Neural cell (in vitro differentiated cells): ENCODE results near the gene GPAM. TPM values are rescaled to one million over a fixed set of nuclear protein-coding genes. Genes with fewer than 3 reads are reported as not detected.

Experiments
- H2AFZ ChIP-seq: fragments of 200-600, 300-800 bp; sonication (generic), shearing (Covaris generic); 2 replicates; pipeline ENCODE4 v1.6.0; 2014; ENCODE audit warnings: low read depth, mild to moderate bottlenecking, antibody characterized with exemption, low read length, moderate library complexity
- H3F3A ChIP-seq: fragments of 200-600 bp; shearing (Covaris generic); 2 replicates; pipeline ENCODE4 v1.6.1; 2016; ENCODE audit warnings: mild to moderate bottlenecking, moderate library complexity, mixed read lengths, antibody characterized with exemption, low read length; ENCODE audit not compliant: insufficient read depth, poor library complexity, severe bottlenecking
- H3K27ac ChIP-seq: fragments of 200-600, 300-800 bp; sonication (generic), shearing (Covaris generic); 2 replicates; pipeline ENCODE4 v1.5.1; 2014; ENCODE audit warnings: mild to moderate bottlenecking, low read length, moderate library complexity
- H3K27me3 ChIP-seq: fragments of 300-800, 200-600 bp; sonication (generic), shearing (Covaris generic); 2 replicates; pipeline ENCODE4 v1.6.0; 2014; ENCODE audit warnings: mild to moderate bottlenecking, low read depth, low read length, moderate library complexity; ENCODE audit not compliant: insufficient read depth
- H3K36me3 ChIP-seq: fragments of 300-800, 200-600 bp; sonication (generic), shearing (Covaris generic); 2 replicates; pipeline ENCODE4 v1.5.1; 2014; ENCODE audit warnings: mild to moderate bottlenecking, antibody characterized with exemption, low read length, moderate library complexity; ENCODE audit not compliant: insufficient read depth
- H3K4me2 ChIP-seq: fragments of 300-800, 200-600 bp; sonication (generic), shearing (Covaris generic); 2 replicates; pipeline ENCODE4 v1.6.0; 2014; ENCODE audit warnings: mild to moderate bottlenecking, low read length
- H3K4me3 ChIP-seq: fragments of 300-800, 200-600 bp; sonication (generic), shearing (Covaris generic); 2 replicates; pipeline ENCODE4 v1.5.1; 2014; ENCODE audit warnings: mild to moderate bottlenecking, low read length, moderate library complexity
- H3K79me2 ChIP-seq: fragments of 200-600 bp; shearing (Covaris generic); replicated peaks from 2 replicates; pipeline ENCODE4 v1.6.0; 2014; ENCODE audit warnings: mild to moderate bottlenecking, low read length, moderate library complexity; ENCODE audit not compliant: insufficient read depth
- H3K9ac ChIP-seq: fragments of 300-800, 200-600 bp; sonication (generic), shearing (Covaris generic); 2 replicates; pipeline ENCODE4 v1.6.1; 2016; ENCODE audit warnings: mild to moderate bottlenecking, low read length, mixed read lengths
- H3K9me2 ChIP-seq: fragments of 200-600 bp; shearing (Covaris generic); 2 replicates; pipeline ENCODE4 v1.6.1; 2016; ENCODE audit warnings: mild to moderate bottlenecking, low read length, mixed read lengths; ENCODE audit not compliant: insufficient read depth
- H3K9me3 ChIP-seq: fragments of 200-600, 300-800 bp; sonication (generic), shearing (Covaris generic); 2 replicates; pipeline ENCODE4 v1.6.1; 2016; ENCODE audit warnings: mild to moderate bottlenecking, mixed run types, low read length, moderate library complexity, mixed read lengths
- H4K20me1 ChIP-seq: fragments of 200-600 bp; shearing (Covaris generic); 2 replicates; pipeline ENCODE4 v1.6.1; 2016; ENCODE audit warnings: mild to moderate bottlenecking, mixed run types; ENCODE audit not compliant: insufficient read depth
- CTCF ChIP-seq: fragments of 450-650 bp; IDR thresholded peaks from 2 replicates; pipeline ENCODE4 v1.5.1; 2014; ENCODE audit warnings: antibody characterized with exemption, mild to moderate bottlenecking, moderate library complexity; ENCODE audit not compliant: poor library complexity, severe bottlenecking
- EP300 ChIP-seq: fragments of 450-650 bp; conservative IDR thresholded peaks from 2 replicates; pipeline ENCODE4 v1.6.1; 2014; ENCODE audit warnings: antibody characterized with exemption, mild to moderate bottlenecking, moderate library complexity; ENCODE audit not compliant: poor library complexity, severe bottlenecking
- EZH2 ChIP-seq: fragments of 200-600, 300-800 bp; shearing (Covaris generic), sonication (generic); IDR thresholded peaks from 2 replicates; pipeline ENCODE4 v1.6.1; 2014; ENCODE audit warnings: antibody characterized with exemption, low read length, borderline replicate concordance, mild to moderate bottlenecking; ENCODE audit not compliant: insufficient read depth, poor library complexity, severe bottlenecking
- MXI1 ChIP-seq: fragments of 450-650 bp; conservative IDR thresholded peaks from 2 replicates; pipeline ENCODE4 v1.6.1; 2014; ENCODE audit warnings: antibody characterized with exemption, mild to moderate bottlenecking; ENCODE audit not compliant: poor library complexity, severe bottlenecking
- POLR2AphosphoS5 ChIP-seq: IDR thresholded peaks from 2 replicates; pipeline ENCODE4 v1.6.1; 2012
- RAD21 ChIP-seq: fragments of 450-650 bp; conservative IDR thresholded peaks from 2 replicates; pipeline ENCODE4 v1.6.1; 2014; ENCODE audit warnings: antibody characterized with exemption, mild to moderate bottlenecking, moderate library complexity
- REST ChIP-seq: IDR thresholded peaks from 2 replicates; pipeline ENCODE4 v1.6.1; 2012; ENCODE audit warnings: borderline replicate concordance
- SMC3 ChIP-seq: fragments of 450-650 bp; conservative IDR thresholded peaks from 2 replicates; pipeline ENCODE4 v1.6.1; 2014; ENCODE audit warnings: antibody characterized with exemption, mild to moderate bottlenecking, moderate library complexity; ENCODE audit not compliant: poor library complexity
- TAF1 ChIP-seq: IDR thresholded peaks from 2 replicates; pipeline ENCODE4 v1.6.1; 2012; ENCODE audit warnings: low read depth
- polyA plus RNA-seq: library from polyadenylated mRNA; depleted of rRNA; stranded (reverse); fragments of >200 nt; gene quantifications from 2 replicates; pipeline ENCODE4 v1.2.3, GENCODE V29; 2014

Gene GPAM
- polyA plus RNA-seq, 1 donor from 2014 or later: 17.3 TPM

GRCh38 chr10:112173206-112173605, 10.4 kb downstream of the GPAM start:
- H3K27me3 ChIP-seq: no peaks in the 10 kb centered on the region
- H3K79me2 ChIP-seq: no peaks in the 10 kb centered on the region
- no peak overlapping the region for H3K27ac ChIP-seq
- no peaks in the 10 kb centered on the region for H3F3A ChIP-seq
- H3K4me3 ChIP-seq: no peak overlapping the region
- no peak overlapping the region for H3K4me2 ChIP-seq
- TF ChIP-seq SMC3 (no peak), RAD21 (no peak), POLR2AphosphoS5 (no peak), CTCF (no peak), REST (no peak), EZH2 (no peak), EP300 (no peak)
- no peaks in the 10 kb centered on the region for H3K9me3 ChIP-seq
- H3K36me3 ChIP-seq: no peaks in the 10 kb centered on the region
- H4K20me1 ChIP-seq: no peaks in the 10 kb centered on the region
- H3K9me2 ChIP-seq: no peaks in the 10 kb centered on the region
- no peak overlapping the region for H2AFZ ChIP-seq
- no peak overlapping the region for H3K9ac ChIP-seq

- H3K36me3 ChIP-seq: no peaks in the 10 kb centered on the region
- H3K4me2 ChIP-seq: no peak overlapping the region
- no peak overlapping the region for H3K4me3 ChIP-seq
- H2AFZ ChIP-seq: no peak overlapping the region
- H3K9me2 ChIP-seq: no peaks in the 10 kb centered on the region
- H3K27ac ChIP-seq: no peak overlapping the region
- H3F3A ChIP-seq: no peaks in the 10 kb centered on the region
- no peaks in the 10 kb centered on the region for H3K79me2 ChIP-seq
- H4K20me1 ChIP-seq: no peaks in the 10 kb centered on the region
- no peak overlapping the region for H3K9ac ChIP-seq
- TF ChIP-seq RAD21 (no peak), TAF1 (no peak), EP300 (no peak), EZH2 (no peak), MXI1 (no peak), POLR2AphosphoS5 (no peak), CTCF (no peak), SMC3 (no peak), REST (no peak)
- H3K9me3 ChIP-seq: no peaks in the 10 kb centered on the region
- H3K27me3 ChIP-seq: no peaks in the 10 kb centered on the region
Observed at GRCh38 chr10:112168733-112169132, 14.8 kb downstream of the GPAM start.
